Keratinocyte (primary cell): ENCODE results near the gene TMEM119. TPM values are rescaled to one million over a fixed set of nuclear protein-coding genes. Genes with fewer than 3 reads are reported as not detected.

Source experiments
- DNase-seq: peaks from one replicate; pipeline ENCODE4 v3.0.0-alpha.2; 2011; ENCODE audit warnings: low read depth, missing footprints, low spot score
- FAIRE-seq: peaks from 2 replicates; lab custom pipeline; 2011; peaks lifted over from hg19 to GRCh38; lab: Jason Lieb, UNC
- H2AFZ ChIP-seq: 2 replicates; pipeline ENCODE4 v1.6.0; 2012; ENCODE audit warnings: low read length, control low read depth, inconsistent platforms; ENCODE audit not compliant: control insufficient read depth
- H3K27ac ChIP-seq: 2 replicates; pipeline ENCODE4 v1.5.1; 2011; ENCODE audit warnings: low read length; ENCODE audit not compliant: control insufficient read depth, insufficient read depth
- H3K27me3 ChIP-seq: 3 replicates; pipeline ENCODE4 v1.6.0; 2011; ENCODE audit warnings: low read length; ENCODE audit not compliant: control insufficient read depth, insufficient read depth; ENCODE audit errors: extremely low read depth
- H3K36me3 ChIP-seq, 2 experiments: 2 replicates in 1 of 2; 3 replicates in 1 of 2; pipeline ENCODE4 v1.5.1; 2011; ENCODE audit warnings: low read length in 2 of 2, mild to moderate bottlenecking in 1 of 2; ENCODE audit not compliant: control insufficient read depth in 2 of 2, insufficient read depth in 2 of 2; ENCODE audit errors: extremely low read depth in 1 of 2
- H3K4me1 ChIP-seq: 3 replicates; pipeline ENCODE4 v1.5.1; 2011; ENCODE audit warnings: low read length; ENCODE audit not compliant: control insufficient read depth, insufficient read depth; ENCODE audit errors: extremely low read depth
- H3K4me2 ChIP-seq: 3 replicates; pipeline ENCODE4 v1.6.0; 2011; ENCODE audit warnings: low read depth, low read length; ENCODE audit not compliant: control insufficient read depth, insufficient read depth; ENCODE audit errors: extremely low read depth
- H3K4me3 ChIP-seq, 3 experiments: fragments of 200-600 bp in 1 of 3; sonication (generic) in 1 of 3; 2 replicates in 2 of 3; 3 replicates in 1 of 3; pipeline ENCODE4 v1.5.1; 2011 to 2016; ENCODE audit warnings: low read length in 3 of 3, mild to moderate bottlenecking in 3 of 3, control low read depth in 2 of 3, inconsistent platforms in 1 of 3, low read depth in 1 of 3, mixed read lengths in 1 of 3, mixed run types in 1 of 3, moderate library complexity in 1 of 3; ENCODE audit not compliant: control insufficient read depth in 2 of 3, insufficient read depth in 2 of 3; ENCODE audit errors: extremely low read depth in 1 of 3
- H3K79me2 ChIP-seq: 2 replicates; pipeline ENCODE4 v1.6.0; 2012; ENCODE audit warnings: low read length; ENCODE audit not compliant: control insufficient read depth, insufficient read depth
- H3K9ac ChIP-seq: 3 replicates; pipeline ENCODE4 v1.6.0; 2011; ENCODE audit warnings: low read length; ENCODE audit not compliant: control insufficient read depth, insufficient read depth; ENCODE audit errors: extremely low read depth
- H3K9me1 ChIP-seq: 3 replicates; pipeline ENCODE4 v1.6.0; 2011; ENCODE audit warnings: low read length; ENCODE audit not compliant: control insufficient read depth, insufficient read depth; ENCODE audit errors: extremely low read depth
- H3K9me3 ChIP-seq: 2 replicates; pipeline ENCODE4 v1.5.1; 2012; ENCODE audit warnings: low read depth, low read length; ENCODE audit not compliant: control insufficient read depth
- H4K20me1 ChIP-seq: 3 replicates; pipeline ENCODE4 v1.6.0; 2011; ENCODE audit warnings: low read length; ENCODE audit not compliant: control insufficient read depth, insufficient read depth; ENCODE audit errors: extremely low read depth
- EZH2 ChIP-seq: IDR thresholded peaks from one replicate; pipeline ENCODE4 v1.6.1; 2012; ENCODE audit warnings: inconsistent platforms, mild to moderate bottlenecking, low read length, moderate library complexity
- dilution Hi-C: fragments of 300-500 bp; cut with MboI; formaldehyde crosslinking; loops from one replicate; pipeline ENCODE4 v1.7.0; 2020; ENCODE audit warnings: low sequenced_read_pairs; ENCODE audit not compliant: extremely low pct_ligation_motif_present
- polyA plus RNA-seq, 5 experiments: library from polyadenylated mRNA; depleted of rRNA in 3 of 5; stranded (reverse) in 3 of 5; stranded (forward) in 1 of 5; unstranded in 1 of 5; fragments of >200 nt; gene quantifications; 1 replicate in 1 of 5; 2 replicates in 3 of 5; 3 replicates in 1 of 5; pipeline versions ENCODE4 v1.2.1 to v1.2.3, GENCODE V29; 2011 to 2012; ENCODE audit warnings: missing spikeins in 2 of 5, low read depth in 1 of 5, low replicate concordance in 1 of 5
- TF ChIP-seq, protein P1 (sequence below), 3 experiments: IDR thresholded peaks in 1 of 3; conservative IDR thresholded peaks in 1 of 3; optimal IDR thresholded peaks in 1 of 3; 2 replicates in 2 of 3; 3 replicates in 1 of 3; pipeline versions ENCODE3 to v1.5.1; 2011; ENCODE audit warnings: low read length in 3 of 3, mild to moderate bottlenecking in 3 of 3, moderate library complexity in 2 of 3, control low read depth in 1 of 3, inconsistent platforms in 1 of 3; ENCODE audit not compliant: insufficient read depth in 2 of 3; ENCODE audit errors: extremely low read depth in 1 of 3

TMEM119 gene
- polyA plus RNA-seq, 1 donor (not counting 4 experiments of a cell fraction or from before 2014, with no cell fraction given): not detected

DNA sequence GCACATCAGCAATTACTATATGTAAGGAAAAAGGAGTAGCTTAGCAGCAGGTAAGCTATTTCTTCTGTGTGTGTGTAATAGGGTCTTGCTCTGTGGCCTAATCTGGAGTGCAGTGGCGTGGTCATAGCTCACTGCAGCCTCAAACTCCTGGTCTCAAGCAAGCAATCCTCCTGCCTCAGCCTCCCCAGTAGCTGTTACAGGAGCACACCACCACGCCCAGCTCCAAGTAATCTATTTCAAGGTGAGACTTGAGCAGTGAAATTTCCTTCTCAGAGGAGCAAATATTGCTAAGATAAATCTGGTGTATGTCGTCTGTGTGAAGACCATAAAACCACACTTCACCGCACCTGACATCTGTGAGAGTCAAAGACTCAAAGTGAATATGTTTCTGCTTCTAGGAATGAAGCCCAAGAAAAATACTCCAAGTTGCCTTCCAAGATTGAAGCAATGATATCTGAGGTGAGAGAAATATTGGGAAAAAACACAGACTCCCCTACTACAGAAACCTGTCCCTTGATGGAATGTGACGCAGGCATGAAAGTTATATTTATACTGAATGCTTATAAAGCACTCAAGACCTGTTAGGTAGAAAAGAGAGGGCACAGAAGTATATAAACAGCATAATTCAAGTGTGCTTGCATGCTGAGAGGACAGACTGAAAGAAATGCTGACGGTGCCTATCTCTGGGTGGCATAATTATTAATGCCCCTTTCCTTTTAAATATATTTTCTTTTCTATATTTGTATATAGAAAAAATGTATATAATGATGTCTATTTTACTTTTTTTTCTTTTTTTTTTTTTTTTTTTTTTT lies 38.3 kb upstream of the TMEM119 start:
- no peak overlapping the region for H3K4me2 ChIP-seq
- no peaks in the 10 kb centered on the region for H3K36me3 ChIP-seq
- no peak for FAIRE-seq
- H2AFZ ChIP-seq: no peak overlapping the region
- peaks cover 4% of the 10 kb centered on the region for H3K27me3 ChIP-seq
- H3K79me2 ChIP-seq: no peaks in the 10 kb centered on the region
- no peak overlapping the region for H3K4me3 ChIP-seq
- no peak for DNase-seq
- no peaks in the 10 kb centered on the region for H3K9me1 ChIP-seq
- H3K27ac ChIP-seq: no peak overlapping the region
- H3K9me3 ChIP-seq: no peaks in the 10 kb centered on the region
- peaks cover 4% of the 10 kb centered on the region for H4K20me1 ChIP-seq
- H3K4me1 ChIP-seq: peaks cover 17% of the 10 kb centered on the region
- dilution Hi-C loops: no loop called here
- H3K9ac ChIP-seq: no peak overlapping the region
- TF ChIP-seq EZH2: no peak
- TF ChIP-seq, protein P1, sequence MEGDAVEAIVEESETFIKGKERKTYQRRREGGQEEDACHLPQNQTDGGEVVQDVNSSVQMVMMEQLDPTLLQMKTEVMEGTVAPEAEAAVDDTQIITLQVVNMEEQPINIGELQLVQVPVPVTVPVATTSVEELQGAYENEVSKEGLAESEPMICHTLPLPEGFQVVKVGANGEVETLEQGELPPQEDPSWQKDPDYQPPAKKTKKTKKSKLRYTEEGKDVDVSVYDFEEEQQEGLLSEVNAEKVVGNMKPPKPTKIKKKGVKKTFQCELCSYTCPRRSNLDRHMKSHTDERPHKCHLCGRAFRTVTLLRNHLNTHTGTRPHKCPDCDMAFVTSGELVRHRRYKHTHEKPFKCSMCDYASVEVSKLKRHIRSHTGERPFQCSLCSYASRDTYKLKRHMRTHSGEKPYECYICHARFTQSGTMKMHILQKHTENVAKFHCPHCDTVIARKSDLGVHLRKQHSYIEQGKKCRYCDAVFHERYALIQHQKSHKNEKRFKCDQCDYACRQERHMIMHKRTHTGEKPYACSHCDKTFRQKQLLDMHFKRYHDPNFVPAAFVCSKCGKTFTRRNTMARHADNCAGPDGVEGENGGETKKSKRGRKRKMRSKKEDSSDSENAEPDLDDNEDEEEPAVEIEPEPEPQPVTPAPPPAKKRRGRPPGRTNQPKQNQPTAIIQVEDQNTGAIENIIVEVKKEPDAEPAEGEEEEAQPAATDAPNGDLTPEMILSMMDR (optimal IDR thresholded peaks at IDR 0.05 in 1 of 3, IDR thresholded peaks at IDR 0.05 in 1 of 3, conservative IDR thresholded peaks at IDR 0.05 in 1 of 3; ENCODE audit: extremely low read depth in 1 of 3, insufficient read depth in 2 of 3, low read length in 3 of 3): no peak

DNA sequence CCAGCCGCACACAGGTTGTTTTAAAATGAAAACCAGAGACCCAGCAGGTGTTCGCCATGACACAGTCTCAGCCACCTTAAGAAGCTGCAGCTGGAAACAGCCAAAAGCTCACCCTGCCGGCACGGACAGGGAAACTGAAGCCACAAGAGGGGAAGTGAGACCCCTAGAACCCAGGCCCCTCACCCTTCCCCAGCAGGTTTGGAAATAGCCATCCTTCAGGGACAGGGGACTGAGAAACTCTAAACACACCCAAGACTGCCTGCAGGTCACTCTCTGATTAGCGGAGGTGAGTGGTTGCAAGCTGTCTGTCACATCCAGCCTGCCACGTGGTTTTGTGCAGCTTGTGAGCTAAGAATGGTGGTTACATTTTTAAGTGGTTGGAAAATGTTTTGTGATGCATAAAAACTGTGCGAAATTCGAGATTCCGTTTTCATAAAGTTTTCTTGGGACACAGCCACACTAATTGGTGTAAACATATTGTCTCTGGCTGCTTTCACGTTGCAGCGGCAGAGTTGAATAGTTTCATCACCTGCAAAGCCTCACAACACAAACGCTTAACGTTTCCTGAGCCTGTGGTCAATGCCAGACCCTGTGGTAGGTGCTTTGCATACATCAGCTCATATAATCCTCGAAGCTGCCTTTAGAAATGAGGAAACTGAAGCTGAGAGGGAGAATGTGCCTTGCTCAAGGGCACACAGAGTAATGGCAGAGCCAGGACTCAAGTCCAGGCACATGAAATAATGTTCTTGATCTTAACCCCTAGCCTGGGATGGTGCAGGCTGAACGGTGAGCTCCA lies 37.5 kb upstream of the TMEM119 start:
- Histone ChIP-seq H3K36me3 (no peaks in the 10 kb centered on the region), H3K79me2 (no peaks in the 10 kb centered on the region), H3K9me3 (no peaks in the 10 kb centered on the region), H3K27me3 (peaks cover 4% of the 10 kb centered on the region), H3K4me2 (no peak overlapping the region), H2AFZ (no peak overlapping the region), H3K4me1 (peaks cover 18% of the 10 kb centered on the region), H3K9ac (no peak overlapping the region), H3K27ac (no peak overlapping the region), H3K9me1 (no peaks in the 10 kb centered on the region), H4K20me1 (no peaks in the 10 kb centered on the region), H3K4me3 (no peak overlapping the region)
- no peak for DNase-seq
- TF ChIP-seq, protein P1 (optimal IDR thresholded peaks at IDR 0.05 in 1 of 3, IDR thresholded peaks at IDR 0.05 in 1 of 3, conservative IDR thresholded peaks at IDR 0.05 in 1 of 3; ENCODE audit: extremely low read depth in 1 of 3, insufficient read depth in 2 of 3, low read length in 3 of 3): no peak
- no peak for TF ChIP-seq EZH2
- FAIRE-seq: no peak
- dilution Hi-C loops: no loop called here
